ENCODE measurements around the gene PRKCH.

DNA sequence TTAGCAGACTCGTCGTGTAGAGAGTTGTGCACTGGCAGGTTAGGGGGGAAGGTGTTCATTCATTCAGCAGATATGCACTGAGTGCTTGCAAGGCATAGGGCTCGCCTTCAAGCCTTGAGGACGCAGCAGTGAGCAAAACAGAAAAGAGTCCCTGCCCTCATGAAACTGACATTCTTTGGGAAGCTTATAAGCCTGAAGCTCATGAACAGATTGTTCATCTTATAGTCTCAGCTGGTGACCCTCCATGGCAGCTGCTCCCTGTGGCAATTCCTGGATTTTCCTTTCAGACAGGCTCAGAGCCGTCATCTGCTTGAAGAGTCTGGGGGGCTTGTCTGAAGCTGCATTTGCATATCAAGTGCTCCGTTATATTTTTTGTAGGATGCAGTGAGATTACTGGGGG, 148.4 kb downstream of the PRKCH start:
- TF ChIP-seq, protein P1, sequence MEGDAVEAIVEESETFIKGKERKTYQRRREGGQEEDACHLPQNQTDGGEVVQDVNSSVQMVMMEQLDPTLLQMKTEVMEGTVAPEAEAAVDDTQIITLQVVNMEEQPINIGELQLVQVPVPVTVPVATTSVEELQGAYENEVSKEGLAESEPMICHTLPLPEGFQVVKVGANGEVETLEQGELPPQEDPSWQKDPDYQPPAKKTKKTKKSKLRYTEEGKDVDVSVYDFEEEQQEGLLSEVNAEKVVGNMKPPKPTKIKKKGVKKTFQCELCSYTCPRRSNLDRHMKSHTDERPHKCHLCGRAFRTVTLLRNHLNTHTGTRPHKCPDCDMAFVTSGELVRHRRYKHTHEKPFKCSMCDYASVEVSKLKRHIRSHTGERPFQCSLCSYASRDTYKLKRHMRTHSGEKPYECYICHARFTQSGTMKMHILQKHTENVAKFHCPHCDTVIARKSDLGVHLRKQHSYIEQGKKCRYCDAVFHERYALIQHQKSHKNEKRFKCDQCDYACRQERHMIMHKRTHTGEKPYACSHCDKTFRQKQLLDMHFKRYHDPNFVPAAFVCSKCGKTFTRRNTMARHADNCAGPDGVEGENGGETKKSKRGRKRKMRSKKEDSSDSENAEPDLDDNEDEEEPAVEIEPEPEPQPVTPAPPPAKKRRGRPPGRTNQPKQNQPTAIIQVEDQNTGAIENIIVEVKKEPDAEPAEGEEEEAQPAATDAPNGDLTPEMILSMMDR (IDR thresholded peaks at IDR 0.05; ENCODE audit: insufficient read depth, low read length, poor library complexity, severe bottlenecking), result no peak
- no peak for TF ChIP-seq EZH2phosphoT487 (conservative IDR thresholded peaks at IDR 0.05; ENCODE audit: low read length)

Measured in SU-DHL-6 (cell line).